Measurements from ENCODE around the gene CASP2.
A peak's percentile ranks its signal among the peaks of the same experiment; 100 is the strongest.

Gene CASP2

DNA sequence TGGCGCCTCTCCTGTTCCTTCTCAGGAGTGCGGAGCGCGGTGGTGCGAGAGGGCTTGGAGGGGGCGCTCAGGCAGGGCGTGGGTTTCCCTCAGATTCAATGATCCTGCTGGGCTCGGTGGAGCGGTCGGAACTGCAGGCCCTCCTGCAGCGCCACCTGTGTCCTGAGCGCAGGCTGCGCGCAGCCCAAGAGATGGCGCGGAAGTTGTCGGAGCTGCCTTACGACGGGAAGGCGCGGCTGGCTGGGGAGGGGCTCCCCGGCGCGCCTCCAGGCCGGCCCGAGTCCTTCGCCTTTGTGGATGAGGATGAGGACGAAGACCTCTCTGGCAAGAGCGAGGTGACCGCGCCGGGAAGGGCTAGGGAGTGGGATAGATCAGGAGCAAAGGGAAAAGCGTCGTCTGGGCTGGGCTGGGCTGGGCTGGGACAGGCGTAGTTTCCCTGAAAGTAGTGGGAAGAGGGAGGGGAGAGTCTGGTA is 57.3 kb downstream of the CASP2 start:
- peak overlapping the region in 1 of 2 donors; percentile 57 for H3K9ac ChIP-seq (ENCODE audit: low read depth in 1 of 2, low read length in 2 of 2)
- H3K27me3 ChIP-seq (ENCODE audit: control insufficient read depth in 2 of 2, insufficient read depth in 2 of 2, low read length in 2 of 2), result no peaks in the 10 kb centered on the region
- no peaks in the 10 kb centered on the region for H3K36me3 ChIP-seq (ENCODE audit: control insufficient read depth in 2 of 2, insufficient read depth in 2 of 2, low read length in 2 of 2)
- no peak overlapping the region for H3K27ac ChIP-seq (ENCODE audit: low read depth in 2 of 2, low read length in 2 of 2)
- H3K4me1 ChIP-seq (ENCODE audit: control insufficient read depth in 2 of 2, insufficient read depth in 2 of 2, low read length in 2 of 2), result peaks cover 0 to 4% of the 10 kb centered on the region in 2 donors
- H3K9me3 ChIP-seq (ENCODE audit: control insufficient read depth in 2 of 2, low read length in 2 of 2), result no peaks in the 10 kb centered on the region
- H3K4me3 ChIP-seq (ENCODE audit: low read length in 2 of 2), result peak overlapping the region; percentile 34 to 44

DNA sequence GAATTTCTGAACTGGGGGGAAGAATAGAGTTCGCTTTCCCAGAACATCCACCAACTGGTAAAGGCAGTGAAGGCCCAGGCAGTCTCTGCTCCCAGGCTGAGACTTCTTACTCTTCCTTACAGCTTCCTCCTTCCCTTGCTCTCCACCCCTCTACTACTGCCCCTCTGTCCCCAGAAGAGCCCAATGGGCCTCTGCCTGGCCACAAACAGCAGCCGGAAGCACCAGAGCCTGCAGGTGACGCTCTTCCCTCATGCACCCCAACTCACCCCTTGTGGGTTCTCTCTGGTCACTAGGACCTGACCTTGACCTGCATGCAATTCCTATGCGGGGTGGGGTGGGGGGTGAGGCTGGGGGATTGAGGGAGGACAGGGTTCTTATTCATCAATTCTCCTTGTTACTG is 57.9 kb downstream of the CASP2 start:
- peaks cover 0 to 4% of the 10 kb centered on the region in 2 donors for H3K4me1 ChIP-seq (ENCODE audit: control insufficient read depth in 2 of 2, insufficient read depth in 2 of 2, low read length in 2 of 2)
- H3K27ac ChIP-seq (ENCODE audit: low read depth in 2 of 2, low read length in 2 of 2), result no peak overlapping the region
- H3K9me3 ChIP-seq (ENCODE audit: control insufficient read depth in 2 of 2, low read length in 2 of 2), result no peaks in the 10 kb centered on the region
- no peaks in the 10 kb centered on the region for H3K27me3 ChIP-seq (ENCODE audit: control insufficient read depth in 2 of 2, insufficient read depth in 2 of 2, low read length in 2 of 2)
- no peak overlapping the region for H3K4me3 ChIP-seq (ENCODE audit: low read length in 2 of 2)
- H3K9ac ChIP-seq (ENCODE audit: low read depth in 1 of 2, low read length in 2 of 2), result no peak overlapping the region
- no peaks in the 10 kb centered on the region for H3K36me3 ChIP-seq (ENCODE audit: control insufficient read depth in 2 of 2, insufficient read depth in 2 of 2, low read length in 2 of 2)

DNA sequence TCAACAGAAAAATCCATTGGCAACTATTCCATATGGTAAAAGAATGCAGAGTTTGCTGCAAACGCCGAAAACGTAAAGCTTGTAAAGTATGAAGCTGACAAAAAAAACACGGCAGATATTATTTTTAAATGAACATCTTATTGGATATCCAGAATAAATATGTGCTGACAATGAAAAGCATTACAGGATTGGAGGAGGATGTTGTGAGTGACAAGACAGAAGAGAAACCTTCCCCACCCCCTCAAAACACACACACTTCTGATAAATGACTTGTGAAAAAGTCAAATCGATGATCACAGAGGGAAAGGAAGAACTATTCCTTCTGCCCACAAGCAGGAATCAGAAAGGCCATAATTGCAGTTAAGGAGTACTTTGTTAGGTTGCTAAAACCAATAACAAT is 59.8 kb downstream of the CASP2 start:
- Histone ChIP-seq H3K9ac (ENCODE audit: low read depth in 1 of 2, low read length in 2 of 2) (no peak overlapping the region), H3K36me3 (ENCODE audit: control insufficient read depth in 2 of 2, insufficient read depth in 2 of 2, low read length in 2 of 2) (no peaks in the 10 kb centered on the region), H3K27me3 (ENCODE audit: control insufficient read depth in 2 of 2, insufficient read depth in 2 of 2, low read length in 2 of 2) (no peaks in the 10 kb centered on the region), H3K27ac (ENCODE audit: low read depth in 2 of 2, low read length in 2 of 2) (no peak overlapping the region), H3K4me3 (ENCODE audit: low read length in 2 of 2) (no peak overlapping the region), H3K4me1 (ENCODE audit: control insufficient read depth in 2 of 2, insufficient read depth in 2 of 2, low read length in 2 of 2) (peaks cover 0 to 4% of the 10 kb centered on the region in 2 donors), H3K9me3 (ENCODE audit: control insufficient read depth in 2 of 2, low read length in 2 of 2) (no peaks in the 10 kb centered on the region)

DNA sequence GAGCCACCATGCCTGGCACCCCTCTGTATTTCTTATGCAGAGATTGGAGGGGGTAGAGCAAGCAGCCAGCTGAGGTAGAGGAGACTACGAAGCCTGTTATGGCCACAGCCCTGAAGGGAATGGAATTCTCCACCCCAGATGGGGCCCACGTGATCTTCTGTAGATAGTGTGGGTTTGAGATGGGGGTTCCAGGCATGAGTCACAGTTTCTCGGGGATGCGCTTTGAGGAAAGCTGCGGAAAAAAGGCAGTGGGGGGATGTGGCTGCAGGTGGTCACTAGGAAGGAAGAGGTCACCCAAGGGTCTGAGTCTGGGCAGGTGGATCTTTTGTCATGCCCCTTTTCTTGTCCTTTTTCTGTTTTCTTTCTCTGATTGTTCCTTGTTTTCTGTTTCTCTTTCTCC is 62.9 kb downstream of the CASP2 start:
- H3K9ac ChIP-seq (ENCODE audit: low read depth in 1 of 2, low read length in 2 of 2), result no peak overlapping the region
- no peaks in the 10 kb centered on the region for H3K27me3 ChIP-seq (ENCODE audit: control insufficient read depth in 2 of 2, insufficient read depth in 2 of 2, low read length in 2 of 2)
- H3K4me1 ChIP-seq (ENCODE audit: control insufficient read depth in 2 of 2, insufficient read depth in 2 of 2, low read length in 2 of 2), result no peaks in the 10 kb centered on the region
- no peaks in the 10 kb centered on the region for H3K9me3 ChIP-seq (ENCODE audit: control insufficient read depth in 2 of 2, low read length in 2 of 2)
- no peaks in the 10 kb centered on the region for H3K36me3 ChIP-seq (ENCODE audit: control insufficient read depth in 2 of 2, insufficient read depth in 2 of 2, low read length in 2 of 2)
- H3K4me3 ChIP-seq (ENCODE audit: low read length in 2 of 2), result no peak overlapping the region
- no peak overlapping the region for H3K27ac ChIP-seq (ENCODE audit: low read depth in 2 of 2, low read length in 2 of 2)

DNA sequence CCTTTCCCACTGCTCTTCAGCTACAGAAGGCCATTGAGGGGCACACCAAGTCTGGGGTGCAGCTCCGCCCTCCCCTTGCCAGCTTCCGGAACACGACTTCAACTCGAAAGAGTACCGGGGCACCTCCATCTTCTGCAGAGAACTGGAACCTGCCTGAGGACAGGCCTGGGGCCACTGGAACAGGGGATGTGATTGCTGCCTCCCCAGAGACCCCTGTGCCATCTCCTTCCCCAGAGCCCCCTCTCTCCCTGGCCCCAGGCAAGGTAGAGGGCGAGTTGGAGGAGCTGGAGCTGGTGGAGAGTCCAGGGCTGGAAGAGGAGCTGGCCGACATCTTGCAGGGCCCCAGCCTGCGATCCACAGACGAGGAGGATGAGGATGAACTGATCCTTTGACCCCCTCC is 63.4 kb downstream of the CASP2 start:
- Histone ChIP-seq H3K27me3 (ENCODE audit: control insufficient read depth in 2 of 2, insufficient read depth in 2 of 2, low read length in 2 of 2) (no peaks in the 10 kb centered on the region), H3K27ac (ENCODE audit: low read depth in 2 of 2, low read length in 2 of 2) (no peak overlapping the region), H3K9me3 (ENCODE audit: control insufficient read depth in 2 of 2, low read length in 2 of 2) (no peaks in the 10 kb centered on the region), H3K9ac (ENCODE audit: low read depth in 1 of 2, low read length in 2 of 2) (no peak overlapping the region), H3K4me1 (ENCODE audit: control insufficient read depth in 2 of 2, insufficient read depth in 2 of 2, low read length in 2 of 2) (no peaks in the 10 kb centered on the region), H3K4me3 (ENCODE audit: low read length in 2 of 2) (no peak overlapping the region), H3K36me3 (ENCODE audit: control insufficient read depth in 2 of 2, insufficient read depth in 2 of 2, low read length in 2 of 2) (no peaks in the 10 kb centered on the region)

DNA sequence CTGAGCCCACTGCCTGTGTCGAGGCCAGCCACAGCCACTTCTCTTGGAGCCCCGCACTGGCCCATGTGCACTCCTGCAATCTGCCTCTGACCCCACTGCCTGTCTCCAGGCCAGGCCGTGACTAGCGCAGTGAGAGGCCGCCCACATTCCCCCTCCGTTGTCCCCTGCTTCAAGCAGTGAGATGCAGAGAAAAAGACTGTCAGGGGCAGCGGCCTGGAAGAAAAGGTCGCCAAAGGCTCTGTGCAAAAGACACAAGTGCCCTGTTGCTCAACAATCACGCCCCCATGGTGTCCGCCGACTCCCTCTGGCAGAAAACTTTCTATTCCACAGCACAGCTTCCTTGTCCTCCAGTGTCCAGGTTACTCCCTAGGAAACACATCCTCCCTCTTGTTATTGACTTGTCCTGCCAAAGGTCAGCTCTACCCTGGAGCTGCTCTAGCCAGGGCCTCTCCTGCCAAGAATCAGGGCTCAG is 64.4 kb downstream of the CASP2 start:
- Histone ChIP-seq H3K9ac (ENCODE audit: low read depth in 1 of 2, low read length in 2 of 2) (no peak overlapping the region), H3K27me3 (ENCODE audit: control insufficient read depth in 2 of 2, insufficient read depth in 2 of 2, low read length in 2 of 2) (no peaks in the 10 kb centered on the region), H3K4me1 (ENCODE audit: control insufficient read depth in 2 of 2, insufficient read depth in 2 of 2, low read length in 2 of 2) (no peaks in the 10 kb centered on the region), H3K4me3 (ENCODE audit: low read length in 2 of 2) (no peak overlapping the region), H3K9me3 (ENCODE audit: control insufficient read depth in 2 of 2, low read length in 2 of 2) (no peaks in the 10 kb centered on the region), H3K36me3 (ENCODE audit: control insufficient read depth in 2 of 2, insufficient read depth in 2 of 2, low read length in 2 of 2) (no peaks in the 10 kb centered on the region), H3K27ac (ENCODE audit: low read depth in 2 of 2, low read length in 2 of 2) (no peak overlapping the region)

DNA sequence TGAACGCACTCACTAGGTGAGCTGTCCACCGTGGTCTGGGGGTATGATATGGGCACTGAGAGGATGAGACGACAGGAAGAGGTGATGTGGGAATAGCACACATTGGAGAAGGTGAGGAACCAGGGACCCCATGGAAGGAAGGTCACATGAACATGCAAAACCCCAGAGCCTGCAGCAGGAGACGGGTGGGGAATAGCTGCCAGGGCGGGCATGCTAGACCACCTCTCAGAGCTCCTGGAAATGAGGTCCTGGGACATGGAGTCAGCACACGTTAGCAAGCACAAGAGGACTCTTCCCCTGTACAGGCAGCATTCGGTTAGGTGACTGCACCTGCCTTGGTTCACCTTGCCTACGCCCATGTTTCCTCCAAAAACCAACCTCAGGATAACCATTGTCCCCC is 66.2 kb downstream of the CASP2 start:
- Histone ChIP-seq H3K4me1 (ENCODE audit: control insufficient read depth in 2 of 2, insufficient read depth in 2 of 2, low read length in 2 of 2) (no peaks in the 10 kb centered on the region), H3K9me3 (ENCODE audit: control insufficient read depth in 2 of 2, low read length in 2 of 2) (no peaks in the 10 kb centered on the region), H3K27me3 (ENCODE audit: control insufficient read depth in 2 of 2, insufficient read depth in 2 of 2, low read length in 2 of 2) (no peaks in the 10 kb centered on the region), H3K9ac (ENCODE audit: low read depth in 1 of 2, low read length in 2 of 2) (no peak overlapping the region), H3K36me3 (ENCODE audit: control insufficient read depth in 2 of 2, insufficient read depth in 2 of 2, low read length in 2 of 2) (no peaks in the 10 kb centered on the region), H3K4me3 (ENCODE audit: low read length in 2 of 2) (no peak overlapping the region), H3K27ac (ENCODE audit: low read depth in 2 of 2, low read length in 2 of 2) (no peak overlapping the region)

DNA sequence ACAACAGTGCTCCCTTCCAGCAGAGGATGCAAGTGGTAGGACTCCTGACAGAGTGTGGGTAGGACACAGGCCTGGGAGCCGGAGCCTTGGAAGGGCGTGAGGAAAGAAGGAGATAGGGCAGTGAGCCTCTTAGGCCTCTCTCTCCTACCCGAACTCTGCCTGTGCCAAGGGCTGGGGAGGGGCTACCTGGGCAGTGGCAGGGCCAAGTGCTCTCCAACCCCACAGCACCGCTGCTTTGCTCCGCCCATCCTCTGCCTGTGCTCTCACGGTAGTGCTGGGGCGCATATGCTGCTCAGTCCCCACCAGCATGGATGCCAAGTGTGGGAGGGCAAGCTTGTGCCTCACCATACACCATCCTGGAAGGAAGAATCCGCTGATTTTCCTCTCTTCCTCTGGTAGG is 66.8 kb downstream of the CASP2 start:
- no peaks in the 10 kb centered on the region for H3K9me3 ChIP-seq (ENCODE audit: control insufficient read depth in 2 of 2, low read length in 2 of 2)
- H3K4me3 ChIP-seq (ENCODE audit: low read length in 2 of 2), result no peak overlapping the region
- H3K4me1 ChIP-seq (ENCODE audit: control insufficient read depth in 2 of 2, insufficient read depth in 2 of 2, low read length in 2 of 2), result no peaks in the 10 kb centered on the region
- H3K9ac ChIP-seq (ENCODE audit: low read depth in 1 of 2, low read length in 2 of 2), result no peak overlapping the region
- peaks cover 0 to 4% of the 10 kb centered on the region in 2 donors for H3K27me3 ChIP-seq (ENCODE audit: control insufficient read depth in 2 of 2, insufficient read depth in 2 of 2, low read length in 2 of 2)
- no peak overlapping the region for H3K27ac ChIP-seq (ENCODE audit: low read depth in 2 of 2, low read length in 2 of 2)
- no peaks in the 10 kb centered on the region for H3K36me3 ChIP-seq (ENCODE audit: control insufficient read depth in 2 of 2, insufficient read depth in 2 of 2, low read length in 2 of 2)

DNA sequence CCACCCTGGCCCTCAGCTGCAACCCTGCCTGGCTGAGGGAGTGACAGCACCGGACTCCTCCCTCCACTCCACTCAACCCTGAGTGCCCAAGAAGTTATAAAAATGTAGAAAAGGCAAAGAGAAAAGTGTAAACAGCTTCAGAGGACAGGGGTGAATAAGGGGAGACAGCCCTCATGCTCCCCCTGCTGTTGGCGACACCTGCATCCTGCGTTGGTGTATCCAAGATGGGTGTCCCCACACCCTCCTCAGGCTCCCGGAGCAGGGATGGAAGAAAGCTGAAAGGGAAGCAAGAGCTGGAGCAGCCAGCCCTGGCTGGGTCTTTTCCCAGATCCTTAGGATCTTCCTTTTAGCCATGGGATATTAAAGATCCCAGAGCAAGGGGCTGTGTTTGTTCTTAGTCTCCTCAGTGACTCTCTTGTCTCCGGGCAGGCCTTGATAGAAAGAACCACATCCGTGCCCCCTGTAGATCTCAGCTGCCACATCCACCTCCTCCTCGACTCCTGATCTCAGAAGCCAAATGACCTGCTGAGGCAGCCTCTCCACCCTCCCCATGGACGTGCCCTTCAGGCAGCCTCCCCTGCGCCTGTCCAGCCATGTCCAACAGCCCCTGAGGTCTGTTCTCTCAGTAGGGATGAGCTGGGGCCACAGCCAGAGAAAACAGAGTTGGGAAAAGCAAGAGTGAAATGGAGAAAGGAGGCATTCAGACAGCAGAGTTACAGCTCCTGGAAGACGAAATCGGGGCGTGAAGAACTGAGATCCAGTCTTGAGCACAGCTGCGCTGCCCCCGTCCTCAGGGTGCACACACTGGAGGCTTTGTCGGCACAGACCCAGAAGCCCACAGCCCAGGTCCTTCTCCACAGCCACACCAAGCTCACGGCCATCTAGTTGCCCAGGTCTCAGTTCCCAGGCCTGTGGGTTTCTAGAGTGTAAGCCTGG is 67.6 kb downstream of the CASP2 start:
- H3K9me3 ChIP-seq (ENCODE audit: control insufficient read depth in 2 of 2, low read length in 2 of 2), result no peaks in the 10 kb centered on the region
- no peaks in the 10 kb centered on the region for H3K36me3 ChIP-seq (ENCODE audit: control insufficient read depth in 2 of 2, insufficient read depth in 2 of 2, low read length in 2 of 2)
- no peaks in the 10 kb centered on the region for H3K4me1 ChIP-seq (ENCODE audit: control insufficient read depth in 2 of 2, insufficient read depth in 2 of 2, low read length in 2 of 2)
- no peak overlapping the region for H3K27ac ChIP-seq (ENCODE audit: low read depth in 2 of 2, low read length in 2 of 2)
- peaks cover 5 to 9% of the 10 kb centered on the region in 2 donors for H3K27me3 ChIP-seq (ENCODE audit: control insufficient read depth in 2 of 2, insufficient read depth in 2 of 2, low read length in 2 of 2)
- H3K9ac ChIP-seq (ENCODE audit: low read depth in 1 of 2, low read length in 2 of 2), result no peak overlapping the region
- no peak overlapping the region for H3K4me3 ChIP-seq (ENCODE audit: low read length in 2 of 2)

DNA sequence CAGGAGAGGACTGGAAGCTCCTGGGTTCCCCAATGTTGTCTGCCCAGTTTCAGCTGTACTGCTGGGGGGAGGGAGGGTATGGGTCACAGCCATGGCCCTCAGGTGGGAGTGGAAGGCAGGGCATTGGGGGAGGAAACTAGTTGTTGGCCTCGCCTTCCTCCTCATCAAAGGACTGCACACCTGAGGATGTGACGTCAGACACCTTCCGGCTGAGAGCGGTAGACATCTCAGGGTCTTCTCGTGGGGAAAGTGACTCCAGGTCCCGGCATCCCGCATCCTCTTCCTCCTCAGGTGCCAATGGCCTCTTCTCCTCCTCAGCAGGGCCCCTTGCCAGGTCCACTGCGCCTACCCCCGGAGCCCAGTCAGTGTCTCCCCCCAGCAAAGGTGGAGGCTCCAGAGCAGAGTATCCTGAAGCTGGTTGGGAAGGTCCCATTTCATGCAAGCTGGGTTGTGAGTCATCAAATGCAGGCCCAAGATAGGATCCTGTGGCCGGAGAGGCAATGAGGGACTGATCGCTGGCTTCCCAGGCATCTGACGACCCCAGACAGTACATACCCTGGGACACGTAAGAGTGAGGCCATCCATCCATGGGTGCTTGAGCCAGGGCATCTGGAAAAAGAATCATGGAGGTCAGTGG is 68.4 kb downstream of the CASP2 start:
- H3K9me3 ChIP-seq (ENCODE audit: control insufficient read depth in 2 of 2, low read length in 2 of 2), result no peaks in the 10 kb centered on the region
- H3K27me3 ChIP-seq (ENCODE audit: control insufficient read depth in 2 of 2, insufficient read depth in 2 of 2, low read length in 2 of 2), result peaks cover 8 to 12% of the 10 kb centered on the region in 2 donors
- no peak overlapping the region for H3K27ac ChIP-seq (ENCODE audit: low read depth in 2 of 2, low read length in 2 of 2)
- no peak overlapping the region for H3K9ac ChIP-seq (ENCODE audit: low read depth in 1 of 2, low read length in 2 of 2)
- H3K4me3 ChIP-seq (ENCODE audit: low read length in 2 of 2), result no peak overlapping the region
- no peaks in the 10 kb centered on the region for H3K4me1 ChIP-seq (ENCODE audit: control insufficient read depth in 2 of 2, insufficient read depth in 2 of 2, low read length in 2 of 2)
- H3K36me3 ChIP-seq (ENCODE audit: control insufficient read depth in 2 of 2, insufficient read depth in 2 of 2, low read length in 2 of 2), result no peaks in the 10 kb centered on the region

All from mucosa of rectum (tissue), 2 donors.